ENCODE measurements around the gene APOL1. TPM values are rescaled to one million over a fixed set of nuclear protein-coding genes. Genes with fewer than 3 reads are reported as not detected.
A peak's percentile ranks its signal among the peaks of the same experiment; 100 is the strongest.

Gene APOL1
- total and polyA plus RNA-seq, 10 of the 15 experiments (the other 5 are each of a cell fraction or from before 2014, with no cell fraction given): 9.0 to 42.0 (median 17.6) TPM

DNA sequence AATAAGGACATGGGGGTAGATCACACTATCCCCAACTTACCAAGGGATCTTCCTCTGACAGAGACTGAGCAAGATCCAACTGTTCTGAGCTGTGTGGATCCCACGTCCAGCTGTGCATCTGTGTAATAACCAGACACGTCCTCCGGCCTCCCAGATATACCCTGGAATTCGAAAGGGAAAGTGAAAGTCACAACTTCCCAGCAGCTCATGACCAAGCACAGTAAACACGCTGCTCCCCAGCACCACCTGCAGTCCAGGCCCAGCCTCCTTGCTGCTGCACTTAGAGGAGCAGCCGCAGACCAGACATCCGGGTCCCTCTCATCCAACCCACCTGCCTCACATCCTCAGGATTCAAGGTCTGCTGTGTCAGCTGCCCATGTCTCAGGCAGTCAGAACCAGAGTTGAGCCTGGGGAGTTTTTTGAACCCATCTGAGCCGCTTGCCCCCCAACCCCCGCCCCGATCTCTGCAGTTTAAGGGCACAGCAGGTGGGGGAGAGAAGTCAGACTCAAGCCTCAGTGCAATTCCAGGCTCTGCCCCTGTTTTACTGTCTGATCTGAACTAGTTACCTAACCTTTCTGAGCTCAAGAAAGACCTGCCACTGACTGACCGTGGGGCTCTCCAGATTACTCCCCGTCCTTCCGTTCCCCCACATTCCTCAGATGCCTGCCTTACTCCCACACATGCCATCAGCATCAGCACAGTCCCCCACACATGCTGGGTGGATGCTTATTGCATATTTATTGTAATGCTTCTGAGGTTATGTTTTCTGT, 13.3 kb upstream of the APOL1 start, which contains the start of gene APOL2 (continued):
- TF ChIP-seq, protein P1, sequence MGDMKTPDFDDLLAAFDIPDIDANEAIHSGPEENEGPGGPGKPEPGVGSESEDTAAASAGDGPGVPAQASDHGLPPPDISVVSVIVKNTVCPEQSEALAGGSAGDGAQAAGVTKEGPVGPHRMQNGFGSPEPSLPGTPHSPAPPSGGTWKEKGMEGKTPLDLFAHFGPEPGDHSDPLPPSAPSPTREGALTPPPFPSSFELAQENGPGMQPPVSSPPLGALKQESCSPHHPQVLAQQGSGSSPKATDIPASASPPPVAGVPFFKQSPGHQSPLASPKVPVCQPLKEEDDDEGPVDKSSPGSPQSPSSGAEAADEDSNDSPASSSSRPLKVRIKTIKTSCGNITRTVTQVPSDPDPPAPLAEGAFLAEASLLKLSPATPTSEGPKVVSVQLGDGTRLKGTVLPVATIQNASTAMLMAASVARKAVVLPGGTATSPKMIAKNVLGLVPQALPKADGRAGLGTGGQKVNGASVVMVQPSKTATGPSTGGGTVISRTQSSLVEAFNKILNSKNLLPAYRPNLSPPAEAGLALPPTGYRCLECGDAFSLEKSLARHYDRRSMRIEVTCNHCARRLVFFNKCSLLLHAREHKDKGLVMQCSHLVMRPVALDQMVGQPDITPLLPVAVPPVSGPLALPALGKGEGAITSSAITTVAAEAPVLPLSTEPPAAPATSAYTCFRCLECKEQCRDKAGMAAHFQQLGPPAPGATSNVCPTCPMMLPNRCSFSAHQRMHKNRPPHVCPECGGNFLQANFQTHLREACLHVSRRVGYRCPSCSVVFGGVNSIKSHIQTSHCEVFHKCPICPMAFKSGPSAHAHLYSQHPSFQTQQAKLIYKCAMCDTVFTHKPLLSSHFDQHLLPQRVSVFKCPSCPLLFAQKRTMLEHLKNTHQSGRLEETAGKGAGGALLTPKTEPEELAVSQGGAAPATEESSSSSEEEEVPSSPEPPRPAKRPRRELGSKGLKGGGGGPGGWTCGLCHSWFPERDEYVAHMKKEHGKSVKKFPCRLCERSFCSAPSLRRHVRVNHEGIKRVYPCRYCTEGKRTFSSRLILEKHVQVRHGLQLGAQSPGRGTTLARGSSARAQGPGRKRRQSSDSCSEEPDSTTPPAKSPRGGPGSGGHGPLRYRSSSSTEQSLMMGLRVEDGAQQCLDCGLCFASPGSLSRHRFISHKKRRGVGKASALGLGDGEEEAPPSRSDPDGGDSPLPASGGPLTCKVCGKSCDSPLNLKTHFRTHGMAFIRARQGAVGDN (IDR thresholded peaks at IDR 0.05): peak; percentile 79
- TF ChIP-seq E2F8 (IDR thresholded peaks at IDR 0.05; ENCODE audit: low read depth, partially characterized antibody) (no peak), IKZF2 (IDR thresholded peaks at IDR 0.05) (peak; percentile 68 to 79), SMC3 (IDR thresholded peaks at IDR 0.05; ENCODE audit: borderline replicate concordance, low read length) (peak; percentile 36; the same call in 1 of the 2 replicates), STAT3 (IDR thresholded peaks at IDR 0.05; ENCODE audit: low read depth, low read length) (peak; percentile 65; the same call in 1 of the 2 replicates), FOXK2 (IDR thresholded peaks at IDR 0.05) (peak; percentile 92), CREM (IDR thresholded peaks at IDR 0.05; ENCODE audit: low read depth) (peak; percentile 50; the same call in 1 of the 2 replicates), HCFC1 (IDR thresholded peaks at IDR 0.05; ENCODE audit: low read length) (peak; percentile 51; the same call in 1 of the 2 replicates), GATAD2B (conservative IDR thresholded peaks at IDR 0.05; ENCODE audit: low read depth) (no peak), MXI1 (IDR thresholded peaks at IDR 0.05; ENCODE audit: low read depth, low read length) (peak; percentile 84), ZZZ3 (IDR thresholded peaks at IDR 0.05; ENCODE audit: control insufficient read depth, insufficient read length, low read depth) (no peak), EED (IDR thresholded peaks at IDR 0.05; ENCODE audit: low read depth) (peak; percentile 79), SIN3A (IDR thresholded peaks at IDR 0.05; ENCODE audit: low read depth, low read length) (peak; percentile 70), POLR2AphosphoS5 (IDR thresholded peaks at IDR 0.05; ENCODE audit: low read length) (peak; percentile 74)
- TF ChIP-seq, protein P2, sequence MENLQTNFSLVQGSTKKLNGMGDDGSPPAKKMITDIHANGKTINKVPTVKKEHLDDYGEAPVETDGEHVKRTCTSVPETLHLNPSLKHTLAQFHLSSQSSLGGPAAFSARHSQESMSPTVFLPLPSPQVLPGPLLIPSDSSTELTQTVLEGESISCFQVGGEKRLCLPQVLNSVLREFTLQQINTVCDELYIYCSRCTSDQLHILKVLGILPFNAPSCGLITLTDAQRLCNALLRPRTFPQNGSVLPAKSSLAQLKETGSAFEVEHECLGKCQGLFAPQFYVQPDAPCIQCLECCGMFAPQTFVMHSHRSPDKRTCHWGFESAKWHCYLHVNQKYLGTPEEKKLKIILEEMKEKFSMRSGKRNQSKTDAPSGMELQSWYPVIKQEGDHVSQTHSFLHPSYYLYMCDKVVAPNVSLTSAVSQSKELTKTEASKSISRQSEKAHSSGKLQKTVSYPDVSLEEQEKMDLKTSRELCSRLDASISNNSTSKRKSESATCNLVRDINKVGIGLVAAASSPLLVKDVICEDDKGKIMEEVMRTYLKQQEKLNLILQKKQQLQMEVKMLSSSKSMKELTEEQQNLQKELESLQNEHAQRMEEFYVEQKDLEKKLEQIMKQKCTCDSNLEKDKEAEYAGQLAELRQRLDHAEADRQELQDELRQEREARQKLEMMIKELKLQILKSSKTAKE (IDR thresholded peaks at IDR 0.05; ENCODE audit: low read depth, poor library complexity, severe bottlenecking): no peak
